Measurements from ENCODE around the gene IFT22. TPM values are rescaled to one million over a fixed set of nuclear protein-coding genes. Genes with fewer than 3 reads are reported as not detected.

IFT22 gene
- 25.5 and 30.1 TPM in 2 replicates for total RNA-seq (ENCODE audit: low replicate concordance)

DNA sequence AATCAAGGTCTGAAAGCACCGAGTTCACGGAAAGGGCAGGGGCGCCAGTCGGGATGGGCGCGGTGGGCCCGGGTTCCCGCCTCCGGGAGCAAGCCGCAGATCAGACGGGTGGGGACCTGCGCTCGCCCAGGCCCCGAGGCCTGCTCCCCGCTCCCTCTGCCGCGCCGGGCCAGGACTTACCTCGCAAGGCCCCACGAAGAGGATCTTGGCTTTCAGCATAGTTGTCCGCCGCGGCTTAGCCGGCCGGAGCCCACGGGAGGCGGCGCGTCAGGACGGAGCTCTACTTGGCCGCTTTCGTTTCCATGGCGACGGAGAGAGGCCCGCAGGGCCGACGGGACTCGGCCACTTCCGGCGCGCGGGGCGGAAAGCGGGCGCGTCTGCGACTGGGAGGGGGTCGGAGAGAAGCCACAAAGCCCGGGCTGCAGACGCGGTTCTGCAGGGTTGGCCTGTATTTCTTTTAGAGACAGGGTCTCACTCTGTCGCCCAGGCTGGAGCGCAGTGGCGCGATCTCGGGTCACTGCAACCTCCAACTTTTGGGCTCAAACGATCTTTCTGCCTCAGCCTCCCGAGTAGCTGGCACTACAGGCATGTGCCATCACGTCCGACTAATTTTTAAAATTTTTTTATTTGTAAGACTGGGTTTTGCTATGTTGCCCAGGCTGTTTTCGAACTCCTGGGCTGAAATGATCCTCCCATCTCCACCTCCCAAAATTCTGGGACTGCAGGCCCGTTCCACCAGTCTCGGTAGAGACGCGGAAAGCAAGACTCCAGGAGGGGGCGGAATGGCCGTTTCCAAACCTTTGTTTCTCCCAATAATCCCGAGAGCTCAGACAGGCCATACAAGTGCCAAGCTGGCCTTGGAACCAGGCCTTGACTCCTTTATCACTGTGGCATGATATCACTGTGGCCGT, at the start of gene IFT22:
Gene IFT22 (minus strand): TSS at position 322 of the 911 bp plus-strand sequence. CDS start 103 bp downstream, at position 219.
- Histone ChIP-seq H3K9me3 (ENCODE audit: low read depth) (no peaks in the 10 kb centered on the region), H3K4me1 (peaks cover 5% of the 10 kb centered on the region), H3K9ac (peak within 1 kb of the TSS; percentile 56), H4K20me1 (ENCODE audit: low read depth) (no peaks in the 10 kb centered on the region), H2AFZ (replicated peaks) (peak within 1 kb of the TSS; percentile 77), H3K4me3 (peak within 1 kb of the TSS; percentile 82), H3K27ac (no peak within 1 kb of the TSS), H3K79me2 (ENCODE audit: low read depth) (peaks cover 7% of the 10 kb centered on the region), H3K36me3 (no peaks in the 10 kb centered on the region), H3F3A (ENCODE audit: low read depth) (peaks cover 6% of the 10 kb centered on the region), H3K4me2 (peak within 1 kb of the TSS; percentile 90), H3K27me3 (no peaks in the 10 kb centered on the region)
- peaks cover 5% of the 10 kb centered on the region for H3K27me3 Mint-ChIP-seq (ENCODE audit: insufficient read depth, low read depth)
- H3K27ac Mint-ChIP-seq: peak within 1 kb of the TSS; percentile 99
- TF ChIP-seq EZH2phosphoT487 (IDR thresholded peaks at IDR 0.05) (no peak), CTCF (IDR thresholded peaks at IDR 0.05) (peak; percentile 57)
- H3K36me3 Mint-ChIP-seq: no peaks in the 10 kb centered on the region
- peak within 1 kb of the TSS; percentile 96 for H3K4me3 Mint-ChIP-seq
- peaks cover 13% of the 10 kb centered on the region for H3K4me1 Mint-ChIP-seq
- DNase-seq (ENCODE audit: low spot score): peak; percentile 99
- H3K9me3 Mint-ChIP-seq: no peaks in the 10 kb centered on the region

DNA sequence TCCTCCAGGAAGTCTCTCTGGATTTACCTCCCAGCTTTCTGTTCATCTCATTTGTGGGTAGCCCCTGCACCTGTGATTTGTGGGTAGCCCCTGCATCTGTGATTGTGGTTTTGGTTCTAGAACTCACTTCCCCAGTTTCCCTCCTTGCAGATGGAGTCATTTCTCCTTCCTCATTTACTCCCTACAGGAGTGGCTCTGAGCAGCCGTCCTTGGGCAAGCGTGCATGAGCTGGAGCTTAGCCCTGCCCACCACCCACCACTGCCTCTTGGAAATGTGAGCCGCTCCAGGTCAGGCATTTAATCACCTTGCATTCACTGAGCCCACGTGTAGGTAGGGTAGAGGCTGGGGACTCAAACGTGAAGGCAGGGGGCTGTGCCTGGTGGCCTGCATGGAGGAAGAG, 49.2 kb upstream of the IFT22 start:
- Mint-ChIP-seq H3K9me3 (no peaks in the 10 kb centered on the region), H3K36me3 (peaks cover 17% of the 10 kb centered on the region), H3K27ac (peak overlapping the region; percentile 57), H3K4me1 (peaks cover 28% of the 10 kb centered on the region), H3K4me3 (no peak overlapping the region), H3K27me3 (ENCODE audit: insufficient read depth, low read depth) (peaks cover 7% of the 10 kb centered on the region)
- H4K20me1 ChIP-seq (ENCODE audit: low read depth): peaks cover 8% of the 10 kb centered on the region
- H3K4me1 ChIP-seq: no peaks in the 10 kb centered on the region
- no peak overlapping the region for H3K9ac ChIP-seq
- peaks cover 73% of the 10 kb centered on the region for H3K79me2 ChIP-seq (ENCODE audit: low read depth)
- H3K4me3 ChIP-seq: no peak overlapping the region
- H3K27ac ChIP-seq: no peak overlapping the region
- H3F3A ChIP-seq (ENCODE audit: low read depth): no peaks in the 10 kb centered on the region
- TF ChIP-seq EZH2 (IDR thresholded peaks at IDR 0.05) (no peak), EZH2phosphoT487 (IDR thresholded peaks at IDR 0.05) (no peak), CTCF (IDR thresholded peaks at IDR 0.05) (no peak)
- no peak overlapping the region for H3K4me2 ChIP-seq
- no peaks in the 10 kb centered on the region for H3K9me3 ChIP-seq (ENCODE audit: low read depth)
- H3K36me3 ChIP-seq: no peaks in the 10 kb centered on the region
- no peak overlapping the region for H2AFZ ChIP-seq (replicated peaks)
- DNase-seq (ENCODE audit: low spot score): no peak
- H3K27me3 ChIP-seq: no peaks in the 10 kb centered on the region

DNA sequence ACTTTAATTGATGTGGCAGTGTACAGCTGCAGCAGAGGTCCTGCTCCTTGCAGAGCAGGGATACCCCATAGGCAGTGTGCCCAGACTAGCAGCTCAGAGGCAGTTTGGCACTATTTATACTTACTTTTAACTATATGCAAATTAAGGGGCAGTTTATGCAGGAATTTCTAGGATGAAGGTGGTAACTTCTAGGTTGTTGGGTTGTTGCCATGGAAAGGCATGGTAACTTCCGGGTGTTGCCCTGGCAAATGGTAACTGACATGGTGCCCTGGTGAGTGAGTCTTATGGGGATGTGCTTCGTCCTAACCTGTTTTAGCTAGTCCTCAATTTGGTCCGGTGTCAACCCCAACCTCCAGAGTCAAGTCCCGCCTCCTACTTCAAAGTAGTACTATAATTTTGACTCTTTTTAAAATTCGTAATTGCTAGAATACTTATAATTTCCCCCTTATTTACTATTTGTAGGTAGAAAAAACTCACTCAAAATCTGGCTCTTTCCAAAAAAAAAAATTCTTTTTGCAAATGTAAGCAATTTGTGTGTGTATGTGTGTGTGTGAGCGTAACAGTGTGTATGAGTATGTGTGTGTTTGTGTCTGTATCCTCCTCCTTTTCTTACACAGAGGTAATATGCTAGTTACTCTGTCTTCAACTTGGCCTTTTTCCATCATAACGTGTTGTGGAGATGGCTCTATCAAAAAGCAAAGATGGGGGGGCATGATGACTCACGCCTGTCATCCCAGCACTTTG, 47.0 kb upstream of the IFT22 start:
- H2AFZ ChIP-seq (replicated peaks): no peak overlapping the region
- H3K9me3 ChIP-seq (ENCODE audit: low read depth): no peaks in the 10 kb centered on the region
- no peaks in the 10 kb centered on the region for H3K4me1 ChIP-seq
- H3K27ac ChIP-seq: no peak overlapping the region
- Mint-ChIP-seq H3K27me3 (ENCODE audit: insufficient read depth, low read depth) (peaks cover 2% of the 10 kb centered on the region), H3K36me3 (peaks cover 21% of the 10 kb centered on the region), H3K4me3 (no peak overlapping the region), H3K27ac (no peak overlapping the region), H3K4me1 (peaks cover 29% of the 10 kb centered on the region), H3K9me3 (no peaks in the 10 kb centered on the region)
- no peaks in the 10 kb centered on the region for H3K36me3 ChIP-seq
- no peak overlapping the region for H3K4me2 ChIP-seq
- no peak overlapping the region for H3K4me3 ChIP-seq
- no peaks in the 10 kb centered on the region for H3K27me3 ChIP-seq
- no peak for DNase-seq (ENCODE audit: low spot score)
- H3F3A ChIP-seq (ENCODE audit: low read depth): no peaks in the 10 kb centered on the region
- no peak overlapping the region for H3K9ac ChIP-seq
- TF ChIP-seq EZH2 (IDR thresholded peaks at IDR 0.05): no peak
- no peak for TF ChIP-seq CTCF (IDR thresholded peaks at IDR 0.05)
- TF ChIP-seq EZH2phosphoT487 (IDR thresholded peaks at IDR 0.05): no peak
- H4K20me1 ChIP-seq (ENCODE audit: low read depth): peaks cover 8% of the 10 kb centered on the region
- H3K79me2 ChIP-seq (ENCODE audit: low read depth): peaks cover 93% of the 10 kb centered on the region

Measured in neural progenitor cell (in vitro differentiated cells).